ENCODE results near the gene DXO. TPM values are rescaled to one million over a fixed set of nuclear protein-coding genes. Genes with fewer than 3 reads are reported as not detected.

Gene DXO
- total and polyA plus RNA-seq, 2 of the 13 experiments (the other 11 are each of a cell fraction or from before 2014, with no cell fraction given): 18.6 to 26.2 TPM

DNA sequence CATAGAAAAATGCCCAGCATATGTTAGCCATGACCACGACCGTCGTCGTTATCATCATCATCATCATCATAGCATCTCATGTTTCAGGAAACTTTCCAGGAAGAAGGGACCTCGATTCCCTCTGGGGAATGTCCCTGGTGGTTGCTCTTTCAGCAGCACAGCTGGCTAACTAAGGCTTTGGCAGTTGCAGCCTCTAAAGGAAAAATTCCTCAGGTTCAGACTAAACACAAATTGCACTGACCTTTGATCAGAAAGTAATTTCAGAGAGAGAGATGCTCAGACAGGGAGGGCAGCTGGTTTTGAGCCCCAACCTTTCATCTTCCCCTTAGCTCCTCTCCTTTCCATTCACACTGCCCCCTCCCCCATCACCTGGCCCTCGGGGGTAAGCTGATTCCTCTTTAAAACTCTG is 31.7 kb downstream of the DXO start (continued):
- TF ChIP-seq, protein P1, sequence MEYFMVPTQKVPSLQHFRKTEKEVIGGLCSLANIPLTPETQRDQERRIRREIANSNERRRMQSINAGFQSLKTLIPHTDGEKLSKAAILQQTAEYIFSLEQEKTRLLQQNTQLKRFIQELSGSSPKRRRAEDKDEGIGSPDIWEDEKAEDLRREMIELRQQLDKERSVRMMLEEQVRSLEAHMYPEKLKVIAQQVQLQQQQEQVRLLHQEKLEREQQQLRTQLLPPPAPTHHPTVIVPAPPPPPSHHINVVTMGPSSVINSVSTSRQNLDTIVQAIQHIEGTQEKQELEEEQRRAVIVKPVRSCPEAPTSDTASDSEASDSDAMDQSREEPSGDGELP (IDR thresholded peaks at IDR 0.05; ENCODE audit: borderline replicate concordance, low read depth): peak; percentile 53; the same call in 1 of the 2 replicates
- TF ChIP-seq, protein P2, sequence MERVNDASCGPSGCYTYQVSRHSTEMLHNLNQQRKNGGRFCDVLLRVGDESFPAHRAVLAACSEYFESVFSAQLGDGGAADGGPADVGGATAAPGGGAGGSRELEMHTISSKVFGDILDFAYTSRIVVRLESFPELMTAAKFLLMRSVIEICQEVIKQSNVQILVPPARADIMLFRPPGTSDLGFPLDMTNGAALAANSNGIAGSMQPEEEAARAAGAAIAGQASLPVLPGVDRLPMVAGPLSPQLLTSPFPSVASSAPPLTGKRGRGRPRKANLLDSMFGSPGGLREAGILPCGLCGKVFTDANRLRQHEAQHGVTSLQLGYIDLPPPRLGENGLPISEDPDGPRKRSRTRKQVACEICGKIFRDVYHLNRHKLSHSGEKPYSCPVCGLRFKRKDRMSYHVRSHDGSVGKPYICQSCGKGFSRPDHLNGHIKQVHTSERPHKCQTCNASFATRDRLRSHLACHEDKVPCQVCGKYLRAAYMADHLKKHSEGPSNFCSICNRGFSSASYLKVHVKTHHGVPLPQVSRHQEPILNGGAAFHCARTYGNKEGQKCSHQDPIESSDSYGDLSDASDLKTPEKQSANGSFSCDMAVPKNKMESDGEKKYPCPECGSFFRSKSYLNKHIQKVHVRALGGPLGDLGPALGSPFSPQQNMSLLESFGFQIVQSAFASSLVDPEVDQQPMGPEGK (CRISPR knock-in tag; IDR thresholded peaks at IDR 0.05): peak; percentile 65
- no peak for TF ChIP-seq GATAD1 (CRISPR knock-in tag; IDR thresholded peaks at IDR 0.05)
- TF ChIP-seq SIX4 (CRISPR knock-in tag; IDR thresholded peaks at IDR 0.05): peak; percentile 68
- no peak for TF ChIP-seq NR2F1 (CRISPR knock-in tag; IDR thresholded peaks at IDR 0.05)
- 0 out of 2 replicates have a peak, but pooled peaks have one; percentile 46 for TF ChIP-seq KLF6 (CRISPR knock-in tag; IDR thresholded peaks at IDR 0.05)
- no peak for TF ChIP-seq RAD21 (CRISPR knock-in tag; IDR thresholded peaks at IDR 0.05)
- peak; percentile 65 for TF ChIP-seq SALL1 (CRISPR knock-in tag; IDR thresholded peaks at IDR 0.05)
- no peak for TF ChIP-seq SUZ12 (IDR thresholded peaks at IDR 0.05; ENCODE audit: low read depth, low read length)
- TF ChIP-seq LCORL (IDR thresholded peaks at IDR 0.05): no peak
- TF ChIP-seq LCORL (CRISPR knock-in tag; IDR thresholded peaks at IDR 0.05): 0 out of 2 replicates have a peak, but pooled peaks have one; percentile 22

DNA sequence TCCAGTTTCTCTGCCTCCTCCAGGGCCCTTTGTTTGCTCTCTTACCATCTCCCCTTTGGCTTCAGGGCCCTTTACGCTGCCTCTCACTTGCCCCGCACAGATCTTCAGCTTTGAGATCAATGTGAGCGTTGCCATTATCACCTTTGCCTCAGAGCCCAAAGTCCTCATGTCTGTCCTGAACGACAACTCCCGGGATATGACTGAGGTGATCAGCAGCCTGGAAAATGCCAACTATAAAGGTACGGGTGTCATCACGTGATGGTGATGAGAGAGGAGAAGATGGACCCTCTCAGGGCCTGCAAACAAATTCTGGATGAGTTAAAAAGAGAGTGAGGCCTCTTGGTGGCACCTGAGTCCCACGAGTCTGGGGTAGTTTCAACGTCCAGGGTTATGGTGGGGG is 36.1 kb downstream of the DXO start:
- H3K4me2 ChIP-seq (ENCODE audit: low read depth, low read length): no peak overlapping the region
- ATAC-seq (no peak), FAIRE-seq (no peak), DNase-seq (ENCODE audit: low spot score) (no peak)
- no peaks in the 10 kb centered on the region for H3K9me3 ChIP-seq (ENCODE audit: low read length)
- TF ChIP-seq RBFOX2 (IDR thresholded peaks at IDR 0.05; ENCODE audit: low read depth, low read length) (0 out of 2 replicates have a peak, but pooled peaks have one; percentile 6), ZNF7 (CRISPR knock-in tag; IDR thresholded peaks at IDR 0.05) (no peak), ZBTB38 (CRISPR knock-in tag; IDR thresholded peaks at IDR 0.05) (0 out of 2 replicates have a peak, but pooled peaks have one; percentile 31), ZNF83 (CRISPR knock-in tag; IDR thresholded peaks at IDR 0.05; ENCODE audit: borderline replicate concordance) (no peak), CCAR2 (optimal IDR thresholded peaks at IDR 0.05; ENCODE audit: low read depth, low read length) (peak; percentile 35), PHB2 (IDR thresholded peaks at IDR 0.05; ENCODE audit: partially characterized antibody) (no peak), POLR2G (IDR thresholded peaks at IDR 0.05; ENCODE audit: low read depth, low read length) (peak; percentile 32; the same call in 1 of the 2 replicates), ZNF614 (CRISPR knock-in tag; IDR thresholded peaks at IDR 0.05; ENCODE audit: borderline replicate concordance) (no peak), ZBTB21 (CRISPR knock-in tag; IDR thresholded peaks at IDR 0.05) (no peak), ZNF337 (CRISPR knock-in tag; IDR thresholded peaks at IDR 0.05; ENCODE audit: borderline replicate concordance, low read depth) (no peak), ZNF224 (CRISPR knock-in tag; IDR thresholded peaks at IDR 0.05) (no peak), RAD21 (CRISPR knock-in tag; IDR thresholded peaks at IDR 0.05) (no peak), ZSCAN30 (CRISPR knock-in tag; IDR thresholded peaks at IDR 0.05) (no peak)
- peaks cover 2% of the 10 kb centered on the region for H3K79me2 ChIP-seq (ENCODE audit: insufficient read depth, low read length)
- ChIA-PET CTCF (ENCODE audit: low intra/inter-chr PET ratio, low total read pairs) (no interaction called here), POLR2A (interaction anchor here (1.4 to 2.0 kb wide), 2 partner anchors 10 to 16 kb away, joined by 8 to 9 read pairs; partner anchors contain the start of gene CFB)
- H3K4me3 ChIP-seq (replicated peaks in 1 of 3; ENCODE audit: insufficient read depth in 1 of 3, low read depth in 2 of 3, low read length in 3 of 3): no peak overlapping the region
- no peaks in the 10 kb centered on the region for H3K27me3 ChIP-seq (ENCODE audit: control insufficient read depth in 1 of 2, insufficient read depth in 2 of 2, low read length in 2 of 2)
- H2AFZ ChIP-seq (ENCODE audit: low read length): no peak overlapping the region
- intact Hi-C loops (cut with micrococcal nuclease; ENCODE audit: unreplicated experiment) (no loop called here), in situ Hi-C loops (cut with HindIII; ENCODE audit: extremely low pct_ligation_motif_present, low pct_unique_long_range_greater_than_20kb) (no loop called here)
- no peaks in the 10 kb centered on the region for H4K20me1 ChIP-seq (ENCODE audit: insufficient read depth, low read length)
- H3K36me3 ChIP-seq (replicated peaks in 1 of 2; ENCODE audit: control insufficient read depth in 1 of 2, insufficient read depth in 2 of 2, low read length in 2 of 2): peaks cover 8 to 23% of the 10 kb centered on the region in 2 experiments
- H3K9ac ChIP-seq (ENCODE audit: insufficient read depth, low read depth, low read length): no peak overlapping the region
- BruUV-seq (replicated peaks): no TSS peak
- H3K4me1 ChIP-seq (ENCODE audit: insufficient read depth, low read length): peaks cover 22% of the 10 kb centered on the region
- H3K27ac ChIP-seq (ENCODE audit: extremely low read length, insufficient read depth, low read length): no peak overlapping the region
- WGBS (ENCODE audit: low lambda C conversion rate): 92% methylated on average over 9 of the region's 9 CpGs

Measured in HepG2 (cell line).